Heart left ventricle (tissue), 16 donors: ENCODE results near the gene CLCN1. TPM values are rescaled to one million over a fixed set of nuclear protein-coding genes. Genes with fewer than 3 reads are reported as not detected.

ENCODE experiments used
- ATAC-seq, 4 donors: fragments of 200-7000 bp; cut with Tn5 transposase; one replicate each; pipeline ENCODE4 v1.9.1; 2020 to 2022; ENCODE audit warnings: moderate library complexity in 4 of 4, mild to moderate bottlenecking in 3 of 4, moderate number of reproducible peaks in 1 of 4
- DNase-seq, 5 donors: peaks; one replicate each; pipeline ENCODE4 v3.0.0-alpha.2; 2020
- H3K27ac ChIP-seq, 12 donors: fragments of 200-600 bp; sonication (generic) in 4 of 12; one replicate each; pipeline versions ENCODE4 v1.5.0 to v1.8.0; 2016 to 2022; ENCODE audit warnings: mild to moderate bottlenecking in 2 of 12
- H3K27me3 ChIP-seq, 9 donors: fragments of 200-600 bp; sonication (generic) in 2 of 9; one replicate each; pipeline versions ENCODE4 v1.5.1 to v1.8.0; 2016 to 2022; ENCODE audit warnings: mild to moderate bottlenecking in 3 of 9
- H3K36me3 ChIP-seq, 9 donors: fragments of 200-600 bp; sonication (generic) in 2 of 9; one replicate each; pipeline versions ENCODE4 v1.5.0 to v1.8.0; 2018 to 2022; ENCODE audit warnings: mild to moderate bottlenecking in 2 of 9
- H3K4me1 ChIP-seq, 12 donors: fragments of 200-600 bp; sonication (generic) in 4 of 12; one replicate each; pipeline versions ENCODE4 v1.5.0 to v1.8.0; 2016 to 2022; ENCODE audit warnings: mild to moderate bottlenecking in 3 of 12
- H3K4me3 ChIP-seq, 12 donors: fragments of 200-600 bp; sonication (generic) in 4 of 12; one replicate each; pipeline versions ENCODE4 v1.5.0 to v1.8.0; 2017 to 2022; ENCODE audit warnings: mild to moderate bottlenecking in 9 of 12, moderate library complexity in 4 of 12
- H3K9me3 ChIP-seq, 12 donors: fragments of 200-600 bp; sonication (generic) in 4 of 12; one replicate each; pipeline versions ENCODE4 v1.5.0 to v1.8.0; 2016 to 2022; ENCODE audit warnings: mild to moderate bottlenecking in 1 of 12
- POLR2A ChIP-seq, 2 donors: fragments of 450-650 bp; IDR thresholded peaks; one replicate each; pipeline ENCODE4 v1.6.1; 2017; ENCODE audit warnings: antibody characterized with exemption in 2 of 2, mild to moderate bottlenecking in 2 of 2, moderate library complexity in 2 of 2
- WGBS, 4 donors: extraction: QIAGEN DNeasy Blood & Tissue Kit in 2 of 4; methylation state at CpG; one replicate each; pipeline versions ENCODE4 v1.1.5 to v1.1.7; 2013 to 2018; 5-methylcytosine and 5-hydroxymethylcytosine counted together
- intact Hi-C, 10 donors: fragments of 100-400 bp; cut with DNase I; formaldehyde crosslinking; loops; one replicate each; pipeline versions ENCODE4 v1.11.1 to v1.14.2; 2022
- polyA plus RNA-seq, 2 donors: library from polyadenylated mRNA; stranded (reverse); fragments of 200-250 nt; gene quantifications; one replicate each; pipeline ENCODE4 v1.2.3, GENCODE V29; 2013
- total RNA-seq, 9 donors: library from RNA; depleted of rRNA in 2 of 9; stranded (reverse); fragments of >200 nt in 2 of 9; fragmentation: NEBNext Ultra II Directional in 3 of 9; extraction: Animal tissue kit (Norgen Biotek cat#: 25700) in 3 of 9; gene quantifications; one replicate each; pipeline versions ENCODE4 v1.1.0 to v1.2.4, GENCODE V29; 2016 to 2023
- TF ChIP-seq, protein P1 (sequence below), 12 donors: fragments of 200-600 bp; sonication (generic) in 4 of 12; IDR thresholded peaks; one replicate each; pipeline versions ENCODE4 v1.5.0 to v1.8.0; 2018 to 2022; ENCODE audit warnings: antibody characterized with exemption in 12 of 12, mild to moderate bottlenecking in 5 of 12
- donor health status: ischemic (EF 13 %, LVEDD 7.1; RV severe dilation, severe dysfunction).
- donor health status: healthy with polysubstance abuse.
- donor health status: DM: no; HTN: yes; CAD: no.
- donor health status: DM: no; HTN: no; CAD: no.
- donor health status: ischemic (EF 25% LVEDD 6.9; RV normal size, moderate dysfunction).
- donor health status: ischemic (EF 25% LVEDD 5.7; RV mildly dilated, moderate dysfunction).
- donor health status: healthy.
- donor health status: DM: yes; HTN: yes; CAD: no.
- donor health status: ischemic (EF 35%, LVEDD 5.7; RV mildly dilated, moderate dysfunction).
- donor health status: nonischemic (EF 11% LVEDD 7.7; RV severe dilation, severe dysfunction).
- donor health status: DM: yes; HTN: yes; CAD: no.
- donor health status: PGD.
- donor health status: ischemic (EF 29% LVEDD 5.4; RV normal size, mild dysfunction).
- donor health status: nonischemic (EF 23%, LVEDD 6.1; RV moderate dilation, normal function).

CLCN1 gene
- total and polyA plus RNA-seq, 11 donors, result 0.03 to 1.4 TPM; not detected in 9

DNA sequence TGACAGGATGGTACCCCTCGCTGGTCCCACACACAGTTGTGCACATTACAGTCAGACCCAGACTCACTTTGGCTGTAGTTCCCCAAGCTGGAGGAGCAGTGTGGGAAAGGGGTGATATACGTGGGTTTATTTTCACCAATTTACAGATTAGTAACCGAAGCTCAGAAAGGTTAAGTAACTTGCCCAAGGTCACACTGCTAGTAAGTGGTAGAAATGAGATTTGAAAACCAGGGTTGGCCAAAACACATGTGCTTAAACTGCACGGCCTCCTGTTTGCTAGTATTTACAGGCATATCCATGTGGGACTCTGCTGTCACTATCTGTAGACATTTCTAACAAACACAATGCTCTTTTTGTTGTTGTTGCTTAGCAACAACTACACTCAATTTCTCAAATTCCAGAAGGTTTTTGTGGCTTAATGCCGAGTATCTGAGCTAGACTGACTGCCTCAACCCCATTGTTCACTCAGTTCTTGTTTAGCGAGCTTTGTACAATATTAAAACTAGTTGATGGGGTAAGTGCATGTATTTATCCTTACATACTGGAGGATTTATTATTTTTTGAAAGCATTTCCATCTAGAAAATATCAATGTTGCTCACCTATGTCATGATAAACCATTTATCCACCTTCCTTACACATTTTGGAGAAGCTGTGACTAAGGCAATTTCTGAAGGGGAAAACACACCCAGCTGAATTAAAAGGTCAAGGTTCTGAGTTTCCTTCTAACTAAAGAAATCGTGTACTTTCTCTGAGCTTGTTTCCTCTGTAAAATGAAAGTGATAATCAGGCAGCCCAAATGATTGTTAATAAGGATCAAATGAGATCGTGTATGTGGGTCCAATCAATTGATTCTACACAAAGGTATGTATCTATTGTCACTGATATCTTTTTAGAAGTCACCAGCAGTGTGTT lies 36.5 kb upstream of the CLCN1 start:
- H3K27me3 ChIP-seq, result no peaks in the 10 kb centered on the region
- DNase-seq (no peak), ATAC-seq (peak; percentile 28 to 81 (median 62))
- H3K36me3 ChIP-seq, result no peaks in the 10 kb centered on the region
- TF ChIP-seq, protein P1, sequence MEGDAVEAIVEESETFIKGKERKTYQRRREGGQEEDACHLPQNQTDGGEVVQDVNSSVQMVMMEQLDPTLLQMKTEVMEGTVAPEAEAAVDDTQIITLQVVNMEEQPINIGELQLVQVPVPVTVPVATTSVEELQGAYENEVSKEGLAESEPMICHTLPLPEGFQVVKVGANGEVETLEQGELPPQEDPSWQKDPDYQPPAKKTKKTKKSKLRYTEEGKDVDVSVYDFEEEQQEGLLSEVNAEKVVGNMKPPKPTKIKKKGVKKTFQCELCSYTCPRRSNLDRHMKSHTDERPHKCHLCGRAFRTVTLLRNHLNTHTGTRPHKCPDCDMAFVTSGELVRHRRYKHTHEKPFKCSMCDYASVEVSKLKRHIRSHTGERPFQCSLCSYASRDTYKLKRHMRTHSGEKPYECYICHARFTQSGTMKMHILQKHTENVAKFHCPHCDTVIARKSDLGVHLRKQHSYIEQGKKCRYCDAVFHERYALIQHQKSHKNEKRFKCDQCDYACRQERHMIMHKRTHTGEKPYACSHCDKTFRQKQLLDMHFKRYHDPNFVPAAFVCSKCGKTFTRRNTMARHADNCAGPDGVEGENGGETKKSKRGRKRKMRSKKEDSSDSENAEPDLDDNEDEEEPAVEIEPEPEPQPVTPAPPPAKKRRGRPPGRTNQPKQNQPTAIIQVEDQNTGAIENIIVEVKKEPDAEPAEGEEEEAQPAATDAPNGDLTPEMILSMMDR (IDR thresholded peaks at IDR 0.05), result no peak
- no peak for TF ChIP-seq POLR2A (IDR thresholded peaks at IDR 0.05)
- H3K9me3 ChIP-seq, result no peaks in the 10 kb centered on the region
- peak overlapping the region; percentile 35 to 81 (median 56) for H3K27ac ChIP-seq
- peaks cover 0 to 38% (median 18%) of the 10 kb centered on the region in 12 donors for H3K4me1 ChIP-seq
- H3K4me3 ChIP-seq, result peak overlapping the region in 6 of 12 donors; percentile 7 to 29 (median 19)
- 46 to 57% (median 53%) methylated on average over 8 of the region's 8 CpGs for WGBS, 4 donors
- intact Hi-C loops, result loop anchor here in 2 of 10 donors (10.0 kb wide), 1 partner anchor 105 kb away; the partner anchor contains the start of gene ZYX (in 2 of the 2)

DNA sequence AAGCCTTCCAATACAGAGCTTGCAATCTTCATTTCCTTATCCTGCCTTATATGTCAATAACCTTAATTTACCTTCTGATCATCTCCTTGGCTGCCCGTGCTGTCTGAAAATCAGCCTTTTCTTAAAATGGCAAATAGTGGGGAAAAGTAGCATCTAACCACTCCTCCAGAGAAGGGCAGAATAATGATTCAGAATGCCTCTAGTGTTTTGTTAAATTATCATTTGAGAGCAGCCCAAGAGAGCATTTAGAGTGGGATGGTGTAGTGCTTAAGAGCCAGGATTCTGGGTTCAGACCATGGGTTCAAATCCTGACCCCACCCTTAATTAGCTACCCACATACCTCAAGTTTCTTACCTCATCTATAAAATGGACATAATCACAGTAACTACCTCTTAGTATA lies 35.8 kb upstream of the CLCN1 start:
- intact Hi-C loops, result loop anchor here in 2 of 10 donors (10.0 kb wide), 1 partner anchor 105 kb away; the partner anchor contains the start of gene ZYX (in 2 of the 2)
- no peak for ATAC-seq
- H3K27me3 ChIP-seq, result no peaks in the 10 kb centered on the region
- no peak for DNase-seq
- 48 to 63% (median 59%) methylated on average over 1 of the region's 1 CpG for WGBS, 4 donors
- H3K36me3 ChIP-seq, result no peaks in the 10 kb centered on the region
- no peaks in the 10 kb centered on the region for H3K9me3 ChIP-seq
- TF ChIP-seq, protein P1 (IDR thresholded peaks at IDR 0.05), result no peak
- TF ChIP-seq POLR2A (IDR thresholded peaks at IDR 0.05), result no peak
- H3K27ac ChIP-seq, result peak overlapping the region in 11 of 12 donors; percentile 35 to 81 (median 57)
- H3K4me3 ChIP-seq, result peak overlapping the region in 5 of 12 donors; percentile 15 to 29 (median 21)
- H3K4me1 ChIP-seq, result peaks cover 0 to 39% (median 19%) of the 10 kb centered on the region in 12 donors

DNA sequence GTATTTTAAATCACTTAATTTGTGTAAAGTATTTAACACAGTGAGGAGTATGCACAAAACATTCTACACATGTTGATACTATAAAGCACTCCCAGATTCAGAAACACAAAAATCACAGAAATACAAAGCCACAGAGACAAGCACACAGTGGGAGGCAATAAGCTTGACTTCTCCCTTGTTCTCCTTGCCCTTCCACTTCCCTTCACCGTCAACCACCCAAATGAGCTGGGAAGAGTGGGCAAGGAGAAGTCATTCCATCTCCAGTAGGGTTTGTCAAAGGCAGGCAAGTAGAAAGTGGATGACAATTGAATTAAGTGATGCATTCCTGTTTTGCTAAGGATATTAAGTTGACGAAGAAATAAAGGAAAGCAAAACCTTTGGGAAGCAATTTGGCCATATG lies 35.3 kb upstream of the CLCN1 start:
- intact Hi-C loops, result loop anchor here in 2 of 10 donors (10.0 kb wide), 1 partner anchor 104 kb away; the partner anchor contains the start of gene ZYX (in 2 of the 2)
- H3K4me1 ChIP-seq, result peaks cover 0 to 42% (median 20%) of the 10 kb centered on the region in 12 donors
- H3K9me3 ChIP-seq, result no peaks in the 10 kb centered on the region
- H3K27ac ChIP-seq, result peak overlapping the region in 7 of 12 donors; percentile 47 to 81 (median 57)
- no peak for ATAC-seq
- 82 to 89% (median 87%) methylated on average over 2 of the region's 2 CpGs for WGBS, 4 donors
- H3K4me3 ChIP-seq, result no peak overlapping the region
- TF ChIP-seq, protein P1 (IDR thresholded peaks at IDR 0.05), result no peak
- no peak for TF ChIP-seq POLR2A (IDR thresholded peaks at IDR 0.05)
- H3K27me3 ChIP-seq, result no peaks in the 10 kb centered on the region
- no peak for DNase-seq
- H3K36me3 ChIP-seq, result no peaks in the 10 kb centered on the region

DNA sequence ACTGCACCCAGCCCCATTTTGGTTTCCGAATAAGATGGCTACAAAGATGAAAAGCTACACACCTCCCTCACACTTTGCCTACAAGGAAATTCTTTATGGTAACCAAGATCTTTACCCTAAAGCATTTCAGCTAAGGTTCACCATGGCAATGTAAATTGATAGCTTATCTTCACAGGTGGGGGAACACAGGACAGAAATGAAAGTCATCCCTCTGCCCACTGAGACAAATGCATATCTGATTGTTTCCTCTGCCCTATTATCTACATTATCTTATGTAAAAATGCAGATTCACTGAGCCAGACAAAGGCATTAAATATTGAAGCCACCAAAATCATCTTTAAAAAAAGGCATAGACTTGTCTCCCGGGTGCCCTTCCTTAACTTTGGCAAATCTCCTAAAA lies 34.4 kb upstream of the CLCN1 start:
- intact Hi-C loops, result loop anchor here in 2 of 10 donors (10.0 kb wide), 1 partner anchor 103 kb away; the partner anchor contains the start of gene ZYX (in 2 of the 2)
- TF ChIP-seq, protein P1 (IDR thresholded peaks at IDR 0.05), result no peak
- no peak for TF ChIP-seq POLR2A (IDR thresholded peaks at IDR 0.05)
- Histone ChIP-seq H3K4me3 (no peak overlapping the region), H3K9me3 (no peaks in the 10 kb centered on the region), H3K4me1 (peaks cover 0 to 49% (median 21%) of the 10 kb centered on the region in 12 donors), H3K36me3 (no peaks in the 10 kb centered on the region), H3K27me3 (no peaks in the 10 kb centered on the region), H3K27ac (no peak overlapping the region)
- DNase-seq, result no peak
- ATAC-seq, result no peak
- 93 to 95% (median 95%) methylated on average over 2 of the region's 2 CpGs for WGBS, 4 donors
